ENCODE measurements around the gene SSU72. TPM values are rescaled to one million over a fixed set of nuclear protein-coding genes. Genes with fewer than 3 reads are reported as not detected.

SSU72 gene
- polyA plus RNA-seq, 2 donors = 67.7 to 91.4 TPM

- Histone ChIP-seq H3K4me1 (ENCODE audit: control insufficient read depth in 2 of 2, insufficient read depth in 2 of 2, low read length in 1 of 2) (peaks cover 11 to 18% of the 10 kb centered on the region in 2 donors), H3K27ac (ENCODE audit: low read depth in 2 of 2, low read length in 1 of 2) (no peak overlapping the region), H3K9me3 (ENCODE audit: control insufficient read depth in 2 of 2, insufficient read depth in 1 of 2, low read depth in 1 of 2, low read length in 1 of 2) (no peaks in the 10 kb centered on the region), H3K36me3 (ENCODE audit: control insufficient read depth in 2 of 2, insufficient read depth in 2 of 2, low read length in 1 of 2) (peaks cover 0 to 3% of the 10 kb centered on the region in 2 donors), H3K27me3 (ENCODE audit: control insufficient read depth in 1 of 2, insufficient read depth in 2 of 2, low read length in 2 of 2) (no peaks in the 10 kb centered on the region), H3K4me3 (ENCODE audit: low read depth in 1 of 2, low read length in 2 of 2) (no peak overlapping the region)
- WGBS, 2 donors = 86 to 92% methylated on average over 9 of the region's 9 CpGs
Observed at GRCh38 chr1:1618396-1619068, 43.9 kb upstream of the SSU72 start.

DNA sequence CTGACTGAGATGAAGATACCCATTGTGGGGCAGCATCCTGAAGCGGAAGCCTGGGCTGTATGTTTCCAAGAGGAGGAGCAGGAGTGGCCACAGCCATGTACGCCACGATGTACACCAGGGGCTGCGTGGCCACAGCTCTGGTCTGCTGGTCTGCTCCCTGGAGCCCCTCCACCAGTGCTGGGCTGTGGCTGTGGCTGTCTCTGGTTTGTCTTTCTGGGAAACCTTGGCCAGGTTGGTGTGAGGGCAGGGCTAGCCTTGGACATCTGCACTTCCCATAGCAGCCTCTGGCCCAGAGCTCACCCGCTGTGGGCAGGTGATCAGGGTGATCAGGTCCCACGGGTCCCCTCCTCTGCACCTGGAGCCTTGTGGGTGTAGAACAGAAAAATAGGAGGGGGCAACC lies 43.3 kb upstream of the SSU72 start:
- 94 to 95% methylated on average over 6 of the region's 6 CpGs for WGBS, 2 donors
- Histone ChIP-seq H3K36me3 (ENCODE audit: control insufficient read depth in 2 of 2, insufficient read depth in 2 of 2, low read length in 1 of 2) (no peaks in the 10 kb centered on the region), H3K4me1 (ENCODE audit: control insufficient read depth in 2 of 2, insufficient read depth in 2 of 2, low read length in 1 of 2) (peaks cover 11 to 18% of the 10 kb centered on the region in 2 donors), H3K27me3 (ENCODE audit: control insufficient read depth in 1 of 2, insufficient read depth in 2 of 2, low read length in 2 of 2) (no peaks in the 10 kb centered on the region), H3K4me3 (ENCODE audit: low read depth in 1 of 2, low read length in 2 of 2) (no peak overlapping the region), H3K27ac (ENCODE audit: low read depth in 2 of 2, low read length in 1 of 2) (no peak overlapping the region), H3K9me3 (ENCODE audit: control insufficient read depth in 2 of 2, insufficient read depth in 1 of 2, low read depth in 1 of 2, low read length in 1 of 2) (no peaks in the 10 kb centered on the region)

DNA sequence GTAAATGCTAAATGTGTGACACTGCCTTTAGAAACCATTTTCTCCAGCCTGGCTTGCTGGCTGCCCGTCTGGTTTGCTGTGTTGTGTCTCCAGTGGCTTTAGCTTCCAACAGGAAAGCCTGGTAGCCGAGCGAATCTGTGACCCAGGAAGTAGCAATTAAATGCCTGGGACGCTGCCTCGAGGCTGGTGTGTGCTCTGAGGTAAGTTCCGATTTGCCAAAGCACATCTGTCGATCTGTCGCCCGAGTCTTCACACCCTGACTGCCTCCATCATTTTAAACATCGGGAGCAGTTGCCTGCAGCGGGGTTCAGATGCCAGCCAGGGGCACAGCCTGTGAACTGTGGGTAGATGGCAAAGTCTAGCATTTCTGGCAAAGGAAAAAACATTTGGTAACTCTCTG lies 42.9 kb upstream of the SSU72 start:
- H3K36me3 ChIP-seq (ENCODE audit: control insufficient read depth in 2 of 2, insufficient read depth in 2 of 2, low read length in 1 of 2) = no peaks in the 10 kb centered on the region
- WGBS, 2 donors = 90% methylated on average over 11 of the region's 11 CpGs
- H3K27ac ChIP-seq (ENCODE audit: low read depth in 2 of 2, low read length in 1 of 2) = no peak overlapping the region
- no peaks in the 10 kb centered on the region for H3K9me3 ChIP-seq (ENCODE audit: control insufficient read depth in 2 of 2, insufficient read depth in 1 of 2, low read depth in 1 of 2, low read length in 1 of 2)
- no peak overlapping the region for H3K4me3 ChIP-seq (ENCODE audit: low read depth in 1 of 2, low read length in 2 of 2)
- peaks cover 11 to 18% of the 10 kb centered on the region in 2 donors for H3K4me1 ChIP-seq (ENCODE audit: control insufficient read depth in 2 of 2, insufficient read depth in 2 of 2, low read length in 1 of 2)
- H3K27me3 ChIP-seq (ENCODE audit: control insufficient read depth in 1 of 2, insufficient read depth in 2 of 2, low read length in 2 of 2) = no peaks in the 10 kb centered on the region

DNA sequence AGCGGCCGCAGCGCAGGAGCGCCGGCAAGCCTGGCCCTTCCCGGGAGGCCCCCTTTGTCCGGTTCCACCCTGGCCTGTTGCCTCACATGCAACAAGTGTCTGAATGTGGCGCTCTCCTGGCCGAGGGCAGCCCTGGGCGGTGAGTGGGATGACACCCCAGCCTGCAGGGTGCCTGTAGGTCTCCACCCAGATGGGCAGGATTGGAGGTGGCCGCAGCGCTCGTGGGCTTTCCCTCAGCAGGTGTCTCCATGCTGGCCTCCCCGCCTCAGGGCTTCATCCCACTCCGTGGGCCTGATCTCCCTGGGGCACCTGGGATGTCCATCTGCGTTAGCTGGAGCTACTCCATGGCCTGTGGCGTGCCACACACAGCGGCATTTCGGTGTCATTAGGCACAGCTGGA lies 42.2 kb upstream of the SSU72 start:
- no peak overlapping the region for H3K27ac ChIP-seq (ENCODE audit: low read depth in 2 of 2, low read length in 1 of 2)
- no peaks in the 10 kb centered on the region for H3K36me3 ChIP-seq (ENCODE audit: control insufficient read depth in 2 of 2, insufficient read depth in 2 of 2, low read length in 1 of 2)
- peaks cover 11 to 18% of the 10 kb centered on the region in 2 donors for H3K4me1 ChIP-seq (ENCODE audit: control insufficient read depth in 2 of 2, insufficient read depth in 2 of 2, low read length in 1 of 2)
- no peaks in the 10 kb centered on the region for H3K9me3 ChIP-seq (ENCODE audit: control insufficient read depth in 2 of 2, insufficient read depth in 1 of 2, low read depth in 1 of 2, low read length in 1 of 2)
- no peaks in the 10 kb centered on the region for H3K27me3 ChIP-seq (ENCODE audit: control insufficient read depth in 1 of 2, insufficient read depth in 2 of 2, low read length in 2 of 2)
- WGBS, 2 donors = 70 to 71% methylated on average over 19 of the region's 19 CpGs
- H3K4me3 ChIP-seq (ENCODE audit: low read depth in 1 of 2, low read length in 2 of 2) = peak overlapping the region; percentile 84 to 98

- WGBS, 2 donors = 4 to 6% methylated on average over 66 to 80 of the region's 80 CpGs
- Histone ChIP-seq H3K36me3 (ENCODE audit: control insufficient read depth in 2 of 2, insufficient read depth in 2 of 2, low read length in 1 of 2) (no peaks in the 10 kb centered on the region), H3K27ac (ENCODE audit: low read depth in 2 of 2, low read length in 1 of 2) (peak overlapping the region; percentile 99 to 100), H3K27me3 (ENCODE audit: control insufficient read depth in 1 of 2, insufficient read depth in 2 of 2, low read length in 2 of 2) (no peaks in the 10 kb centered on the region), H3K4me3 (ENCODE audit: low read depth in 1 of 2, low read length in 2 of 2) (peak overlapping the region; percentile 84 to 98), H3K9me3 (ENCODE audit: control insufficient read depth in 2 of 2, insufficient read depth in 1 of 2, low read depth in 1 of 2, low read length in 1 of 2) (no peaks in the 10 kb centered on the region), H3K4me1 (ENCODE audit: control insufficient read depth in 2 of 2, insufficient read depth in 2 of 2, low read length in 1 of 2) (peaks cover 11 to 18% of the 10 kb centered on the region in 2 donors)
Observed at GRCh38 chr1:1616045-1616790, 41.6 kb upstream of the SSU72 start.

DNA sequence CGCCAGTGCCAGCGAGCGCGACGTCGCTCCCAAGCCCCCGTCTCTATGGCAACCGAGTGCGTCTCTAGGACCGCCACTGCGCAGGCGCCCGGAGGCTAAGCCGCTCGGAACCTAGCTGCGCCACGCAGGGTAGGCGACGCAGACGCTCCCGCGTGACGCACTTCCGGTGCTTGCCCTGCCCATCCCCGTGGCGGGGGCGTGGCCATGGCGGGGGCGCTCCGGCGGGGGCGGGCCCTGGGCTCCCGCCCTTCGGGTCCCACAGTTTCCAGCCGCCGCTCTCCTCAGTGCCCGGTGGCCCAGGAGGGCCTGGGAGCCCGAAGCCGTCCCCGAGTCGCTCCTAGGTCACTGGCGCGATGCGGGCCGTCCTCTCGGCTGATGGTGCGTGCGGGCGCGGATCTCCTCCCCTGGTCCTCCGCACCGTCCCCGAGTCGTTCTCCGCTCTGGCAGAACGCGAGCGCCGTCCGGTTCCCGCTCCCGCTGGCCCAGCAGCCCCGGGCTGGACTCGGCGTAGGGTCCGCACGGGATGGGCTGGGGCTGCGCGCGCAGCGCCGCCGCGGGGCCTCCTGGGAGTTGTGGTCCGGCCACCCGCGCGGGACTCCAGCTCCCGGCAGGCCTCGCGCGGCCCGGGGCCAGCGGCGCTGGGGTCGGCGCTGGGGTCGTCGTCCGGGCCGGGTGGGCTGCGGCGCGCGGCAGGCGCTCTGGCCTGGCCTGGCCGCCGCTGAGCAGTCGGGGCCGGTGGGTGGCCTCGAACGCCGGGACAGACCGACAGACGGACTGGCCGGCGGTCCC lies 40.8 kb upstream of the SSU72 start, which contains the start of gene MIB2:
Gene MIB2 (plus strand): TSS at position 245 of the 789 bp plus-strand sequence. CDS start 7,953 bp downstream, outside the sequence.
- 0 to 1% methylated on average over 95 to 107 of the region's 107 CpGs for WGBS, 2 donors
- H3K4me1 ChIP-seq (ENCODE audit: control insufficient read depth in 2 of 2, insufficient read depth in 2 of 2, low read length in 1 of 2) = peaks cover 11 to 18% of the 10 kb centered on the region in 2 donors
- H3K36me3 ChIP-seq (ENCODE audit: control insufficient read depth in 2 of 2, insufficient read depth in 2 of 2, low read length in 1 of 2) = no peaks in the 10 kb centered on the region

DNA sequence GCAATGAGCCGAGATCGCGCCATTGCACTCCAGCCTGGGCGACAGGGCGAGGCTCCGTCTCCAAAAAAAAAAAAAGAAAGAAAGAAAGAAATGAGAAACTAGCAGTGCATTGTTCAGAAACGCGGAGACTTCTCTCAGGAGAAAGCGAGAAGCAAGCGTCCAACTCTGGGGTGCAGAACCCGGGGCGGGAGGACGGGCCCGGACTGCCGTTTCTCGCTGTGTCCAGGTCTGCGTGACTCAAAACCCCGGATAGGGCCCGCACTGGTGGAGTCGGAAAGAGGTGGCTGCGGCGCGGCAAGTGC lies 40.2 kb upstream of the SSU72 start:
- no peaks in the 10 kb centered on the region for H3K9me3 ChIP-seq (ENCODE audit: control insufficient read depth in 2 of 2, insufficient read depth in 1 of 2, low read depth in 1 of 2, low read length in 1 of 2)
- no peaks in the 10 kb centered on the region for H3K27me3 ChIP-seq (ENCODE audit: control insufficient read depth in 1 of 2, insufficient read depth in 2 of 2, low read length in 2 of 2)
- peak overlapping the region; percentile 68 to 99 for H3K27ac ChIP-seq (ENCODE audit: low read depth in 2 of 2, low read length in 1 of 2)
- peaks cover 11 to 18% of the 10 kb centered on the region in 2 donors for H3K4me1 ChIP-seq (ENCODE audit: control insufficient read depth in 2 of 2, insufficient read depth in 2 of 2, low read length in 1 of 2)
- no peaks in the 10 kb centered on the region for H3K36me3 ChIP-seq (ENCODE audit: control insufficient read depth in 2 of 2, insufficient read depth in 2 of 2, low read length in 1 of 2)
- peak overlapping the region; percentile 84 to 98 for H3K4me3 ChIP-seq (ENCODE audit: low read depth in 1 of 2, low read length in 2 of 2)
- WGBS, 2 donors = 0% methylated on average over 23 of the region's 23 CpGs

More for the DNA sequence above, 40.8 kb upstream of the SSU72 start, which contains the start of gene MIB2:
- no peaks in the 10 kb centered on the region for H3K27me3 ChIP-seq (ENCODE audit: control insufficient read depth in 1 of 2, insufficient read depth in 2 of 2, low read length in 2 of 2)
- peak within 1 kb of the TSS; percentile 84 to 98 for H3K4me3 ChIP-seq (ENCODE audit: low read depth in 1 of 2, low read length in 2 of 2)
- peak within 1 kb of the TSS; percentile 99 to 100 for H3K27ac ChIP-seq (ENCODE audit: low read depth in 2 of 2, low read length in 1 of 2)
- H3K9me3 ChIP-seq (ENCODE audit: control insufficient read depth in 2 of 2, insufficient read depth in 1 of 2, low read depth in 1 of 2, low read length in 1 of 2) = no peaks in the 10 kb centered on the region

DNA sequence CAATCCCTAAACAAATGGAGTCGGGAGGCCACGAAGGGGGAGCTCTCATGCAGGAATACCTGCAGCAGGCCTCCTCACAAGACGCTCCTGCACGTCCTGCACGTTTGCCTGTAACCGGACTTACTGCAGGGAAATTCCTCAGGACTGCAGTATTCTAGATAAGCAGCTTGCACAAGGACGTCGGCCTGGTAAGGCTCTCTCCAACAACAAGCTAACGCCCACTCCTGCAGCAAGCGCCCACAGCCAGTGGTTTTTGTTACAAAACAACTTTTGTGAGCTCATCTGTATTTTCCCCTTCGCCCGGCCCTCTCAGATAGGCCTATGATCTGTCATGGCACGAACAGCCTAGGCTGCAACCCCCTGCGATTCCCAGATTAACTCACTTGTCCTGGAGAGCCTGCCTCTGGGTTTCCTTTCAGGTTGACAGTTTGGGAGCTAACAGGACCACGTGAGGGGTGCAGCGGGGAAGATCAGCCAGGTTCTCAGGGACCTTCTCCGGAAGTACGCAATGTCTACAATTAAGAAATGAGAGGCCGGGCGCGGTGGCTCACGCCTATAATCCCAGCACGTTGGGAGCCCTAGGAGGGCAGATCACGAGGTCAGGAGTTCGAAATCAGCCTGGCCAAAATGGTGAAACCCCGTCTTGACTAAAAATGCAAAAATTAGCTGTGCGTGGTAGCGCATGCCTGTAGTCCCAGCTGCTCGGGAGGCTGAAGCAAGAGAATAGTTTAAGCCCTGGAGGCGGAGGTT lies 39.7 kb upstream of the SSU72 start:
- Histone ChIP-seq H3K36me3 (ENCODE audit: control insufficient read depth in 2 of 2, insufficient read depth in 2 of 2, low read length in 1 of 2) (no peaks in the 10 kb centered on the region), H3K27me3 (ENCODE audit: control insufficient read depth in 1 of 2, insufficient read depth in 2 of 2, low read length in 2 of 2) (no peaks in the 10 kb centered on the region), H3K4me1 (ENCODE audit: control insufficient read depth in 2 of 2, insufficient read depth in 2 of 2, low read length in 1 of 2) (peaks cover 11 to 18% of the 10 kb centered on the region in 2 donors), H3K4me3 (ENCODE audit: low read depth in 1 of 2, low read length in 2 of 2) (peak overlapping the region; percentile 84 to 98), H3K9me3 (ENCODE audit: control insufficient read depth in 2 of 2, insufficient read depth in 1 of 2, low read depth in 1 of 2, low read length in 1 of 2) (no peaks in the 10 kb centered on the region), H3K27ac (ENCODE audit: low read depth in 2 of 2, low read length in 1 of 2) (peak overlapping the region; percentile 68 to 99)
- WGBS, 2 donors = 11 to 16% methylated on average over 30 of the region's 30 CpGs

Data from esophagus (tissue), 2 donors.